ENCODE data around the gene ISG15. TPM values are rescaled to one million over a fixed set of nuclear protein-coding genes. Genes with fewer than 3 reads are reported as not detected.

ISG15 gene
- total RNA-seq, 1 experiment from 2014 or later, result 758 TPM

GRCh38 chr1:1019122-1019999, 6.1 kb downstream of the ISG15 start:
- Histone ChIP-seq H2AFZ (ENCODE audit: low read length) (no peak overlapping the region), H3K9me2 (replicated peaks; ENCODE audit: low read length) (no peaks in the 10 kb centered on the region), H3K9ac (ENCODE audit: low read length) (no peak overlapping the region), H3K9me3 (ENCODE audit: low read length) (no peaks in the 10 kb centered on the region), H3F3A (ENCODE audit: low read length, unreplicated experiment) (no peaks in the 10 kb centered on the region), H3K36me3 (ENCODE audit: low read depth, low read length) (peaks cover 18% of the 10 kb centered on the region; the same call in 1 of the 2 replicates), H4K20me1 (ENCODE audit: low read length) (peaks cover 18% of the 10 kb centered on the region), H3K27ac (ENCODE audit: low read length) (no peak overlapping the region), H3K79me2 (ENCODE audit: low read length) (peaks cover 55% of the 10 kb centered on the region), H3K27me3 (ENCODE audit: low read length) (no peaks in the 10 kb centered on the region), H3K4me3 (ENCODE audit: low read length) (peak overlapping the region; percentile 37; the same call in 1 of the 2 replicates), H3K4me2 (ENCODE audit: low read length) (peak overlapping the region; percentile 64), H3K4me1 (ENCODE audit: insufficient read depth, low read length) (peaks cover 44% of the 10 kb centered on the region)
- BruUV-seq (replicated peaks), result no TSS peak
- ATAC-seq (peak; percentile 56), DNase-seq (peak; percentile 96)
- TF ChIP-seq EZH2 (IDR thresholded peaks at IDR 0.05; ENCODE audit: low read length, unreplicated experiment) (no peak), EZH2phosphoT487 (IDR thresholded peaks at IDR 0.05; ENCODE audit: borderline replicate concordance, low read length) (no peak), CTCF (conservative IDR thresholded peaks at IDR 0.05; ENCODE audit: low read depth, low read length) (peak; percentile 50)
- ChIA-PET CTCF (interaction anchor here (0.6 to 1.5 kb wide), 9 partner anchors 17 to 272 kb away, joined by 3 to 10 read pairs (median 4); no protein-coding TSS in a partner anchor), POLR2A (ENCODE audit: unreplicated experiment) (interaction anchor here (0.9 kb wide), 1 partner anchor 19 kb away, joined by 5 read pairs; the partner anchor contains the start of gene HES4)
- intact Hi-C loops (cut with micrococcal nuclease), result no loop called here

- H3K9me2 ChIP-seq (replicated peaks; ENCODE audit: low read length), result no peaks in the 10 kb centered on the region
- peak within 1 kb of the TSS; percentile 96 for H3K27ac ChIP-seq (ENCODE audit: low read length)
- intact Hi-C loops (cut with micrococcal nuclease), result no loop called here
- peaks cover 20% of the 10 kb centered on the region for H4K20me1 ChIP-seq (ENCODE audit: low read length)
- no peaks in the 10 kb centered on the region for H3K9me3 ChIP-seq (ENCODE audit: low read length)
- no peak for TF ChIP-seq EZH2 (IDR thresholded peaks at IDR 0.05; ENCODE audit: low read length, unreplicated experiment)
- no peak for TF ChIP-seq CTCF (conservative IDR thresholded peaks at IDR 0.05; ENCODE audit: low read depth, low read length)
- no peak for TF ChIP-seq EZH2phosphoT487 (IDR thresholded peaks at IDR 0.05; ENCODE audit: borderline replicate concordance, low read length)
- no TSS peak for BruUV-seq (replicated peaks)
- ATAC-seq, result peak; percentile 32
- CTCF ChIA-PET, result interaction anchor here (0.6 to 1.5 kb wide), 4 partner anchors 19 to 44 kb away, joined by 3 to 10 read pairs (median 4); no protein-coding TSS in a partner anchor
- peaks cover 55% of the 10 kb centered on the region for H3K79me2 ChIP-seq (ENCODE audit: low read length)
- DNase-seq, result no peak
- no peaks in the 10 kb centered on the region for H3F3A ChIP-seq (ENCODE audit: low read length, unreplicated experiment)
- no peaks in the 10 kb centered on the region for H3K27me3 ChIP-seq (ENCODE audit: low read length)
- peaks cover 44% of the 10 kb centered on the region for H3K4me1 ChIP-seq (ENCODE audit: insufficient read depth, low read length)
- peak within 1 kb of the TSS; percentile 93 for H3K9ac ChIP-seq (ENCODE audit: low read length)
- POLR2A ChIA-PET (ENCODE audit: unreplicated experiment), result interaction anchor here (0.6 to 0.9 kb wide), 2 partner anchors 20 to 381 kb away, joined by 5 to 10 read pairs; partner anchors contain the start of gene HES4
- peaks cover 20% of the 10 kb centered on the region; the same call in 1 of the 2 replicates for H3K36me3 ChIP-seq (ENCODE audit: low read depth, low read length)
- peak within 1 kb of the TSS; percentile 99 for H3K4me2 ChIP-seq (ENCODE audit: low read length)
- peak within 1 kb of the TSS; percentile 84 for H3K4me3 ChIP-seq (ENCODE audit: low read length)
- H2AFZ ChIP-seq (ENCODE audit: low read length), result no peak within 1 kb of the TSS
Measured at GRCh38 chr1:1020000-1020404, 6.7 kb downstream of the ISG15 start, which contains the start of gene AGRN. TSS of gene AGRN (plus strand) at chr1:1020120. CDS start at chr1:1020173, 53 bp downstream.

Measured in PC-3 (cell line).